Adipocyte (in vitro differentiated cells): Measurements from ENCODE around the gene GATD1.

Source experiments
- DNase-seq: peaks from one replicate; pipeline ENCODE4 v3.0.0-alpha.2; 2015; ENCODE audit warnings: low read depth
- H3K27me3 ChIP-seq: replicated peaks from 2 replicates; pipeline ENCODE4 v1.7.0; 2013; ENCODE audit warnings: mild to moderate bottlenecking, low read length, moderate library complexity; ENCODE audit not compliant: control insufficient read depth, insufficient read depth
- H3K36me3 ChIP-seq: 2 replicates; pipeline ENCODE4 v1.7.0; 2013; ENCODE audit warnings: low read length, mild to moderate bottlenecking, moderate library complexity; ENCODE audit not compliant: control insufficient read depth, insufficient read depth, severe bottlenecking
- H3K4me1 ChIP-seq: 2 replicates; pipeline ENCODE4 v1.7.0; 2013; ENCODE audit warnings: mild to moderate bottlenecking, low read length, moderate library complexity; ENCODE audit not compliant: control insufficient read depth, insufficient read depth
- H3K4me3 ChIP-seq: 2 replicates; pipeline ENCODE4 v1.7.0; 2013; ENCODE audit warnings: mild to moderate bottlenecking, low read length, moderate library complexity
- H3K9ac ChIP-seq: 2 replicates; pipeline ENCODE4 v1.7.0; 2013; ENCODE audit warnings: mild to moderate bottlenecking, low read length, moderate library complexity
- H3K9me3 ChIP-seq: 2 replicates; pipeline ENCODE4 v1.7.0; 2013; ENCODE audit warnings: mild to moderate bottlenecking, low read length, moderate library complexity; ENCODE audit not compliant: control insufficient read depth

GATD1 gene

DNA sequence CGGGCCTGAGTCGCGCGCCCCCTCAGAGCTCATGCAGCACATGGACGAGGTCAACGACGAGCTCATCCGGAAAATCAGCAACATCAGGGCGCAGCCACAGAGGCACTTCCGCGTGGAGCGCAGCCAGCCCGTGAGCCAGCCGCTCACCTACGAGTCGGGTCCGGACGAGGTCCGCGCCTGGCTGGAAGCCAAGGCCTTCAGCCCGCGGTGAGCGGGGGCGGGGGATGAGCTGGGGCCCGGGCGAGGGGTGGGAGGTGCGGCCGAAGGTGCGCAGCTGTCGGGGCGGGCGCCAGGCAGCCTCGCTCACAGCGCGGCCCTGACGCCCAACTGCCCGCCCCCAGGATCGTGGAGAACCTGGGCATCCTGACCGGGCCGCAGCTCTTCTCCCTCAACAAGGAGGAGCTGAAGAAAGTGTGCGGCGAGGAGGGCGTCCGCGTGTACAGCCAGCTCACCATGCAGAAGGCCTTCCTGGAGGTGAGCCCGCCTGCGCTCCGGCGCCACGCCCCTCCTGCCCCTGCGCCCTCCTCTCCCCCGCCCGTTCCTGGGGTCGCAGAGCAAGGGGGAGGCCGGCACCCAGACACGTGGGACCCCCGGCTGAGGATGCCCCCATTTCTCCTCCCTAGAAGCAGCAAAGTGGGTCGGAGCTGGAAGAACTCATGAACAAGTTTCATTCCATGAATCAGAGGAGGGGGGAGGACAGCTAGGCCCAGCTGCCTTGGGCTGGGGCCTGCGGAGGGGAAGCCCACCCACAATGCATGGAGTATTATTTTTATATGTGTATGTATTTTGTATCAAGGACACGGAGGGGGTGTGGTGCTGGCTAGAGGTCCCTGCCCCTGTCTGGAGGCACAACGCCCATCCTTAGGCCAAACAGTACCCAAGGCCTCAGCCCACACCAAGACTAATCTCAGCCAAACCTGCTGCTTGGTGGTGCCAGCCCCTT is 50.7 kb downstream of the GATD1 start:
- no peaks in the 10 kb centered on the region for H3K9me3 ChIP-seq
- peak; percentile 22 for DNase-seq
- H3K4me1 ChIP-seq = peaks cover 31% of the 10 kb centered on the region
- H3K9ac ChIP-seq = peak overlapping the region; percentile 73
- no peak overlapping the region for H3K4me3 ChIP-seq
- H3K36me3 ChIP-seq = no peaks in the 10 kb centered on the region
- no peaks in the 10 kb centered on the region for H3K27me3 ChIP-seq

DNA sequence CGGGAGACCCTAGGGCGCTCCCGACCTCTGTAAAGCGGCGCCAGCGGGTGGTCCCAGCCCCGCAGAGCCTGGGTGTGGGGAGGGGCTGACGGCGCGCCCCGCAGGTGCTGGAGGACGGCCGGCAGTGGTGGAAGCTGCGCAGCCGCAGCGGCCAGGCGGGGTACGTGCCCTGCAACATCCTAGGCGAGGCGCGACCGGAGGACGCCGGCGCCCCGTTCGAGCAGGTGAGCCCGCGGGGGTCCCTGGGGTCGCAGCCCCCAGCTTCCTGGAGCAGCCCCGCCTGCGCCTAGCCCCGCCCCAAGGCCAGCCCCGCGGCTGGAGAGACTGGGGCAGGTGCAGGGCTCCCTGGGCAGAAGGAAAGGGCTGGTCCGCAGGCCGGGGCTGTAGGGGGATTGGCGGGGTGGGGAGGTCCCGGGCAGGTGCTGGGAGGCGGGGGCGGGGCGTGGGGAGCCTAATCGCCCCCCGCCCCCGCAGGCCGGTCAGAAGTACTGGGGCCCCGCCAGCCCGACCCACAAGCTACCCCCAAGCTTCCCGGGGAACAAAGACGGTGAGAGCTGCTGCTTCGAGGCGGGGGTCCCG is 51.6 kb downstream of the GATD1 start:
- H3K9ac ChIP-seq = no peak overlapping the region
- no peaks in the 10 kb centered on the region for H3K36me3 ChIP-seq
- H3K9me3 ChIP-seq = no peaks in the 10 kb centered on the region
- H3K4me3 ChIP-seq = no peak overlapping the region
- H3K4me1 ChIP-seq = peaks cover 31% of the 10 kb centered on the region
- DNase-seq = no peak
- H3K27me3 ChIP-seq = no peaks in the 10 kb centered on the region

DNA sequence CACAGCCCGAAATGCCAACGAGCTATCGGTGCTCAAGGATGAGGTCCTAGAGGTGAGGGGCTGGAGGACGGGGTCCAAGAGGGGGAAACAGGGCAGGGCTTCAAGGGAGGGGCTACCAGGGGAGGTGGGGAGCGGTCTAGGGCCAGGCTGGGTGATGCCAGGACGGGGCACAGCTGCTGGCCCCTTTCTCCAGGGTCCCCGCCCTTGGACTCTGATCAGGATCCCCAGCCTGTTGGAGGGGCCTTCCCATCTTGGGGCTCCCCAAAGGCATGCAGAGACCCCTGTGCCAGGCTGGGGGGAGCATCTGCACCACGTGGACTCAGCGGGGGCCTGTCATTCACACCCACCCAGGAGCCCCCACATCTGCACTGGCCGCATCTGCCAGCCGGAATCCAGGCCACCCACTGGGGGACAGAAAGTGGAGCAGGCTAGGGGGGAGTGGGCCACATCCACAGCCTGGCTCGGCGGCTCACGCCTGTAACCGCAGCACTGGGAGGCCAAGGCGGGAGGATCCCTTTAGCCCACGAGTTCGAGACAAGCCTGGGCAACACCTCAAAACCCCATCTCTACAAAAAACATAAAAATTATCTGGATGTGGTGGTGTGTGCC is 52.4 kb downstream of the GATD1 start:
- no peak for DNase-seq
- Histone ChIP-seq H3K36me3 (no peaks in the 10 kb centered on the region), H3K4me1 (peaks cover 31% of the 10 kb centered on the region), H3K9me3 (no peaks in the 10 kb centered on the region), H3K4me3 (no peak overlapping the region), H3K9ac (no peak overlapping the region), H3K27me3 (no peaks in the 10 kb centered on the region)

DNA sequence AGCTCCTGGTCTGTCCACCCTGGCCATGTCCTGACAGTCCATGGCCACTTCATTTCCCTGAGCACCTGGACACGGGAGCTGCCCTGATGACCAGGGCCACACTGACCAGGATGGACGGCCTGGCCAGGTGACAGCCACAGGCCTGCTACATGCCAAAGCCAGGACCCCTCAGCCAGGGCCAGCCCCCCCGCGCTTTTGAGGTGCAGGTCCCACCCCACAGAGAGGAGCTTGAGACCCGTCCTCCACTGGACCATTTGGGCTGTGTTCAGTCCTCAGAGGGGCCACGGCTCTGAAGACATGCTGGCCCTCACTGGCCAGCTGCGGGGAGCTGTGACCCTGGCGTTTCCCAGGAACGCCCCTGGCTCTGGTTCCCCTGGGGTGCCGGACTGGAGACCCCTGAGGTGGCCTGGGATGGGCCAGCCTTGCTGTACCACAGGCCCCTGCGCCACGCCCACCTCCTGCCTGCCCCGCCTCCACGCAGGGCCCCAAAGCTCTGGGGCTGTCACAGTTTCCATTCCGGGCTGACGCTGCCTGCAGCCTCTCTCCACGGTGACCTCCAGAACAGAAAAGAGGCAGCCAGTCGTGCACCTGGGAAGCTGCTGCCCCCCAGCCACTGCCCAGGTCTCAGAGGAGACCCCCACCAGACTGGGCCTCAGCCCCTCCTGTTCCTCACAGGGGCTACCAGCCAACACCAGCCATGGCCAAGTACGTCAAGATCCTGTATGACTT is 53.1 kb downstream of the GATD1 start:
- Histone ChIP-seq H3K36me3 (no peaks in the 10 kb centered on the region), H3K9me3 (no peaks in the 10 kb centered on the region), H3K4me3 (no peak overlapping the region), H3K9ac (no peak overlapping the region), H3K27me3 (no peaks in the 10 kb centered on the region), H3K4me1 (peaks cover 28% of the 10 kb centered on the region)
- DNase-seq = no peak

GRCh38 chr11:723120-723883 is 54.0 kb downstream of the GATD1 start:
- H3K9ac ChIP-seq = no peak overlapping the region
- H3K9me3 ChIP-seq = no peaks in the 10 kb centered on the region
- DNase-seq = peak; percentile 75
- no peaks in the 10 kb centered on the region for H3K36me3 ChIP-seq
- H3K4me1 ChIP-seq = peaks cover 19% of the 10 kb centered on the region
- H3K4me3 ChIP-seq = no peak overlapping the region
- no peaks in the 10 kb centered on the region for H3K27me3 ChIP-seq

- no peak for DNase-seq
- no peaks in the 10 kb centered on the region for H3K36me3 ChIP-seq
- H3K27me3 ChIP-seq = no peaks in the 10 kb centered on the region
- no peak overlapping the region for H3K9ac ChIP-seq
- H3K9me3 ChIP-seq = no peaks in the 10 kb centered on the region
- no peak overlapping the region for H3K4me3 ChIP-seq
- H3K4me1 ChIP-seq = peaks cover 10% of the 10 kb centered on the region
These were observed 54.9 kb downstream of the GATD1 start for GRCh38 chr11:722346-722811.

DNA sequence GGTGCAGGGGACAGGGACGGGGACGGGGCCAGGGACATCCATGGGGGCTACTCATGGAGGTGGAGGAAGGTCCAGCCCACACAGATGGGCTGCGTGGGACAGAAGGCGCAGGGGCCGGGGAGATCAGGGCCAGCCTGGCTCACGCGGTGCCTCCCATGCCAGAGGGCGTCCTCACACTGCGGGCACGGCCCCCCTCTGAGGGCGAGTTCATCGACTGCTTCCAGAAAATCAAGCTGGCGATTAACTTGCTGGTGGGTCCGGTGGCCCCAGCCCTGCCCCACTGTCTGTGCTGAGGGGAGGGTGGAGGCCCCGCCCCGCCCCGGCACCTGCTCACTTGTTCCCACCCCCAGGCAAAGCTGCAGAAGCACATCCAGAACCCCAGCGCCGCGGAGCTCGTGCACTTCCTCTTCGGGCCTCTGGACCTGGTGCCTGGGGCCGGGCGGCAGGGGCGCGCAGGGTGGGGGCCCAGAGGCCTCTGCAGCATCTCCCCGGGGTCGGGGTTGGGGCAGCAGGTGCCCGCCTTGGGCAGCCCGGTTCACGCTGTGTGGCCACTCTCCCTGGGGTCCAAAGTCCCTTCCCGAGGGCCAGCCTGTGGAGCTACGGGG is 55.4 kb downstream of the GATD1 start:
- H3K27me3 ChIP-seq = no peaks in the 10 kb centered on the region
- no peaks in the 10 kb centered on the region for H3K9me3 ChIP-seq
- no peak overlapping the region for H3K9ac ChIP-seq
- DNase-seq = no peak
- no peaks in the 10 kb centered on the region for H3K36me3 ChIP-seq
- H3K4me1 ChIP-seq = peaks cover 4% of the 10 kb centered on the region
- no peak overlapping the region for H3K4me3 ChIP-seq

- Histone ChIP-seq H3K27me3 (no peaks in the 10 kb centered on the region), H3K36me3 (no peaks in the 10 kb centered on the region), H3K4me3 (no peak overlapping the region), H3K9ac (no peak overlapping the region), H3K4me1 (no peaks in the 10 kb centered on the region), H3K9me3 (no peaks in the 10 kb centered on the region)
- DNase-seq = no peak
These were observed 56.0 kb downstream of the GATD1 start for GRCh38 chr11:721247-721740.

- no peak for DNase-seq
- H3K4me3 ChIP-seq = no peak overlapping the region
- no peaks in the 10 kb centered on the region for H3K36me3 ChIP-seq
- no peak overlapping the region for H3K9ac ChIP-seq
- H3K9me3 ChIP-seq = no peaks in the 10 kb centered on the region
- H3K4me1 ChIP-seq = no peaks in the 10 kb centered on the region
- H3K27me3 ChIP-seq = no peaks in the 10 kb centered on the region
These were observed 56.5 kb downstream of the GATD1 start for GRCh38 chr11:720642-721246.
